ENCODE measurements around the gene HMGB3.

- TF ChIP-seq CTCF (IDR thresholded peaks at IDR 0.05) (no peak), POLR2A (IDR thresholded peaks at IDR 0.05) (no peak)
Observed at GRCh38 chrX:150940844-150941495, 42.2 kb upstream of the HMGB3 start.

Data from lower leg skin (tissue), 3 donors.